H9 (cell line): ENCODE measurements around the gene EBNA1BP2. TPM values are rescaled to one million over a fixed set of nuclear protein-coding genes. Genes with fewer than 3 reads are reported as not detected.

Experiments
- DNase-seq: peaks from one replicate; pipeline ENCODE4 v3.0.0-alpha.2; 2017
- H2AFZ ChIP-seq: one replicate; pipeline ENCODE4 v1.6.1; 2013; ENCODE audit warnings: mild to moderate bottlenecking, low read length, control low read depth, moderate library complexity
- H2AK5ac ChIP-seq: 2 replicates; pipeline ENCODE4 v1.6.1; 2013; ENCODE audit warnings: low read length, control low read depth, mixed read lengths; ENCODE audit not compliant: insufficient read length
- H2BK120ac ChIP-seq: one replicate; pipeline ENCODE4 v1.6.1; 2013; ENCODE audit warnings: low read depth, mild to moderate bottlenecking, low read length, control low read depth, inconsistent platforms; ENCODE audit not compliant: poor library complexity, severe bottlenecking
- H2BK12ac ChIP-seq: 2 replicates; pipeline ENCODE4 v1.6.1; 2013; ENCODE audit warnings: low read length, control low read depth, mixed read lengths, low read depth; ENCODE audit not compliant: insufficient read length
- H2BK15ac ChIP-seq: 2 replicates; pipeline ENCODE4 v1.6.1; 2013; ENCODE audit warnings: low read depth, low read length, control low read depth
- H2BK20ac ChIP-seq: one replicate; pipeline ENCODE4 v1.6.1; 2013; ENCODE audit warnings: low read depth, mild to moderate bottlenecking, low read length, control low read depth, inconsistent platforms; ENCODE audit not compliant: poor library complexity, severe bottlenecking
- H2BK5ac ChIP-seq: 2 replicates; pipeline ENCODE4 v1.6.1; 2013; ENCODE audit warnings: low read length, control low read depth, mixed read lengths; ENCODE audit not compliant: insufficient read length
- H3K14ac ChIP-seq: 2 replicates; pipeline ENCODE4 v1.6.1; 2013; ENCODE audit warnings: low read length, control low read depth; ENCODE audit not compliant: insufficient read depth
- H3K18ac ChIP-seq: 2 replicates; pipeline ENCODE4 v1.6.1; 2013; ENCODE audit warnings: low read depth, mild to moderate bottlenecking, mixed read lengths, low read length, control low read depth; ENCODE audit not compliant: insufficient read length
- H3K23ac ChIP-seq: 2 replicates; pipeline ENCODE4 v1.6.1; 2013; ENCODE audit warnings: low read length, control low read depth, mixed read lengths, low read depth; ENCODE audit not compliant: insufficient read length
- H3K23me2 ChIP-seq: 2 replicates; pipeline ENCODE4 v1.6.1; 2013; ENCODE audit warnings: low read depth, mild to moderate bottlenecking, mixed read lengths, low read length, control low read depth; ENCODE audit not compliant: insufficient read length, poor library complexity, severe bottlenecking
- H3K27ac ChIP-seq: 2 replicates; pipeline ENCODE4 v1.5.1; 2013; ENCODE audit warnings: low read length, control low read depth, mixed read lengths, low read depth; ENCODE audit not compliant: insufficient read length
- H3K27me3 ChIP-seq: 2 replicates; pipeline ENCODE4 v1.6.1; 2013; ENCODE audit warnings: low read length, control low read depth, inconsistent platforms; ENCODE audit not compliant: insufficient read depth
- H3K4ac ChIP-seq: 2 replicates; pipeline ENCODE4 v1.6.1; 2013; ENCODE audit warnings: low read depth, mild to moderate bottlenecking, control low read depth, inconsistent platforms, low read length, moderate library complexity
- H3K4me1 ChIP-seq: 2 replicates; pipeline ENCODE4 v1.6.1; 2013; ENCODE audit warnings: low read length, control low read depth, inconsistent platforms; ENCODE audit not compliant: insufficient read depth
- H3K4me2 ChIP-seq: 2 replicates; pipeline ENCODE4 v1.6.1; 2013; ENCODE audit warnings: low read length, control low read depth, mixed read lengths; ENCODE audit not compliant: insufficient read length, insufficient read depth
- H3K56ac ChIP-seq: 2 replicates; pipeline ENCODE4 v1.6.1; 2013; ENCODE audit warnings: low read depth, mild to moderate bottlenecking, mixed read lengths, low read length, control low read depth; ENCODE audit not compliant: insufficient read length
- H3K79me1 ChIP-seq: 2 replicates; pipeline ENCODE4 v1.6.1; 2013; ENCODE audit warnings: low read depth, mild to moderate bottlenecking, moderate library complexity, low read length, control low read depth, inconsistent platforms; ENCODE audit not compliant: insufficient read depth, poor library complexity, severe bottlenecking
- H3K79me2 ChIP-seq: 2 replicates; pipeline ENCODE4 v1.6.1; 2013; ENCODE audit warnings: low read length, control low read depth, inconsistent platforms; ENCODE audit not compliant: insufficient read depth
- H3K9ac ChIP-seq: 2 replicates; pipeline ENCODE4 v1.6.1; 2013; ENCODE audit warnings: low read length, control low read depth, mixed read lengths; ENCODE audit not compliant: insufficient read length; ENCODE audit errors: extremely low read depth
- H3K9me3 ChIP-seq: one replicate; pipeline ENCODE4 v1.6.1; 2013; ENCODE audit warnings: low read depth, low read length, inconsistent platforms; ENCODE audit not compliant: control insufficient read depth
- H3T11ph ChIP-seq: one replicate; pipeline ENCODE4 v1.6.1; 2013; ENCODE audit warnings: mild to moderate bottlenecking, low read length, control low read depth, inconsistent platforms
- H4K20me1 ChIP-seq: one replicate; pipeline ENCODE4 v1.6.1; 2013; ENCODE audit not compliant: control insufficient read depth, insufficient read length, insufficient read depth
- H4K5ac ChIP-seq: 2 replicates; pipeline ENCODE4 v1.6.1; 2013; ENCODE audit warnings: low read depth, mild to moderate bottlenecking, mixed read lengths, low read length, control low read depth; ENCODE audit not compliant: insufficient read length
- H4K8ac ChIP-seq: replicated peaks from 2 replicates; pipeline ENCODE4 v1.6.1; 2013; ENCODE audit warnings: low read length, control low read depth, mixed read lengths, low read depth; ENCODE audit not compliant: insufficient read length
- H4K91ac ChIP-seq: 2 replicates; pipeline ENCODE4 v1.6.1; 2013; ENCODE audit warnings: low read depth, mild to moderate bottlenecking, moderate library complexity, mixed read lengths, low read length, control low read depth; ENCODE audit not compliant: insufficient read length
- H3K27ac Mint-ChIP-seq, 3 experiments: 2 replicates in 2 of 3; 3 replicates in 1 of 3; pipeline ENCODE4 v1.8.0; 2020 to 2021; ENCODE audit warnings: mixed read lengths in 3 of 3, mild to moderate bottlenecking in 1 of 3, moderate library complexity in 1 of 3
- H3K27me3 Mint-ChIP-seq: 2 replicates; pipeline ENCODE4 v1.8.0; 2021; ENCODE audit warnings: low read depth, mild to moderate bottlenecking, moderate library complexity, mixed read lengths
- H3K36me3 Mint-ChIP-seq, 3 experiments: 2 replicates in 2 of 3; 3 replicates in 1 of 3; pipeline ENCODE4 v1.8.0; 2020 to 2021; ENCODE audit warnings: low read depth in 3 of 3, mixed read lengths in 3 of 3; ENCODE audit not compliant: insufficient read depth in 1 of 3
- H3K4me1 Mint-ChIP-seq, 2 experiments: 2 replicates each; pipeline ENCODE4 v1.8.0; 2020; ENCODE audit warnings: mixed read lengths in 2 of 2
- H3K4me3 Mint-ChIP-seq, 2 experiments: 2 replicates in 1 of 2; 3 replicates in 1 of 2; pipeline ENCODE4 v1.8.0; 2020 to 2021; ENCODE audit warnings: mild to moderate bottlenecking in 2 of 2, mixed read lengths in 2 of 2, moderate library complexity in 1 of 2
- H3K9me3 Mint-ChIP-seq, 2 experiments: 2 replicates in 1 of 2; 3 replicates in 1 of 2; pipeline ENCODE4 v1.8.0; 2020; ENCODE audit warnings: mild to moderate bottlenecking in 2 of 2, mixed read lengths in 2 of 2, moderate library complexity in 1 of 2
- total RNA-seq: library from RNA; stranded (reverse); gene quantifications from 2 replicates; pipeline ENCODE4 v1.2.1, GENCODE V29; 2021
- TF ChIP-seq, protein P1 (sequence below): fragments of 200-600 bp; sonication (generic); conservative IDR thresholded peaks from 3 replicates; pipeline ENCODE4 v1.8.0; 2021; ENCODE audit warnings: antibody characterized with exemption, mild to moderate bottlenecking

EBNA1BP2 gene
- total RNA-seq, 1 experiment from 2014 or later, result 84.7 TPM

DNA sequence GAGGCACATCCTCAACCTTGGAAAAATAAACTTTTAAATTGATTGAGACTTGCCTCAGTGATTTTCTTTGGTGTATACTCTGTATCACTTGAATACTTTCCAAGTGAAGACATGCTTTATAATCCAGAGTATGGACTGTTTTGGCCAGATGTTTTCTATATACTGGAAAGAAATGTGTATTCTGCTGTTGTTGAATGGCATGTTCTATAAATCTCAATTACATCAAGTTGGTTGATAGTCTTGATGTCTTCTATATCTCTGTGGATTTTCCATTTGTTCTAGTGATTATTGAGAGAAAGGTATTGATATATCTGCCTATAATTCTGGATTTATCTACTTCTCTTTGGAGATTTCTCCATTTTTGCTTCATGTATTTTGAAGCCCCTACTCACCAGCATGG lies 37.5 kb downstream of the EBNA1BP2 start:
- Histone ChIP-seq H2BK15ac (no peak overlapping the region), H2BK12ac (no peak overlapping the region), H3K4me2 (no peak overlapping the region), H3K27me3 (no peaks in the 10 kb centered on the region), H3K23me2 (no peaks in the 10 kb centered on the region), H4K91ac (no peak overlapping the region), H2AK5ac (no peak overlapping the region), H3K56ac (no peak overlapping the region), H2AFZ (no peak overlapping the region), H2BK5ac (no peak overlapping the region), H3K9ac (no peak overlapping the region), H3K18ac (no peak overlapping the region), H3K79me2 (no peaks in the 10 kb centered on the region; the same call in 1 of the 2 replicates), H3K4me1 (no peaks in the 10 kb centered on the region), H3K4ac (no peak overlapping the region), H2BK20ac (no peak overlapping the region), H3K14ac (no peak overlapping the region), H3K9me3 (peaks cover 14% of the 10 kb centered on the region), H3K27ac (no peak overlapping the region), H4K8ac (no peak overlapping the region), H4K20me1 (no peaks in the 10 kb centered on the region), H3K79me1 (peaks cover 5% of the 10 kb centered on the region), H2BK120ac (no peak overlapping the region), H3T11ph (no peak overlapping the region), H3K23ac (no peak overlapping the region), H4K5ac (no peak overlapping the region)
- H3K9me3 Mint-ChIP-seq, result peaks cover 30 to 32% of the 10 kb centered on the region in 2 experiments
- H3K36me3 Mint-ChIP-seq, result peaks cover 41 to 75% (median 67%) of the 10 kb centered on the region in 3 experiments
- no peak for DNase-seq
- no peaks in the 10 kb centered on the region for H3K27me3 Mint-ChIP-seq
- TF ChIP-seq, protein P1, sequence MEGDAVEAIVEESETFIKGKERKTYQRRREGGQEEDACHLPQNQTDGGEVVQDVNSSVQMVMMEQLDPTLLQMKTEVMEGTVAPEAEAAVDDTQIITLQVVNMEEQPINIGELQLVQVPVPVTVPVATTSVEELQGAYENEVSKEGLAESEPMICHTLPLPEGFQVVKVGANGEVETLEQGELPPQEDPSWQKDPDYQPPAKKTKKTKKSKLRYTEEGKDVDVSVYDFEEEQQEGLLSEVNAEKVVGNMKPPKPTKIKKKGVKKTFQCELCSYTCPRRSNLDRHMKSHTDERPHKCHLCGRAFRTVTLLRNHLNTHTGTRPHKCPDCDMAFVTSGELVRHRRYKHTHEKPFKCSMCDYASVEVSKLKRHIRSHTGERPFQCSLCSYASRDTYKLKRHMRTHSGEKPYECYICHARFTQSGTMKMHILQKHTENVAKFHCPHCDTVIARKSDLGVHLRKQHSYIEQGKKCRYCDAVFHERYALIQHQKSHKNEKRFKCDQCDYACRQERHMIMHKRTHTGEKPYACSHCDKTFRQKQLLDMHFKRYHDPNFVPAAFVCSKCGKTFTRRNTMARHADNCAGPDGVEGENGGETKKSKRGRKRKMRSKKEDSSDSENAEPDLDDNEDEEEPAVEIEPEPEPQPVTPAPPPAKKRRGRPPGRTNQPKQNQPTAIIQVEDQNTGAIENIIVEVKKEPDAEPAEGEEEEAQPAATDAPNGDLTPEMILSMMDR, result no peak
- no peak overlapping the region for H3K4me3 Mint-ChIP-seq
- peaks cover 6 to 13% of the 10 kb centered on the region in 2 experiments; a peak in 3 of 4 replicates for H3K4me1 Mint-ChIP-seq
- no peak overlapping the region for H3K27ac Mint-ChIP-seq
